Subcutaneous adipose tissue (tissue), 4 donors: ENCODE measurements around the gene MOSMO. TPM values are rescaled to one million over a fixed set of nuclear protein-coding genes. Genes with fewer than 3 reads are reported as not detected.

Experiments used
- total RNA-seq, 4 donors: library from RNA; depleted of rRNA; stranded (reverse); fragments of >200 nt; gene quantifications; one replicate each; pipeline ENCODE4 v1.1.0, GENCODE V29; 2016
- TF ChIP-seq, protein P1 (sequence below): fragments of 450-650 bp; IDR thresholded peaks from one replicate; pipeline ENCODE4 v1.5.1; 2016; ENCODE audit warnings: low read depth, mild to moderate bottlenecking, control low read depth, antibody characterized with exemption, moderate library complexity

MOSMO gene
- total RNA-seq, 4 donors from 2014 or later, result 15.3 to 33.4 (median 23.8) TPM

GRCh38 chr16:22086440-22086839, 78.5 kb downstream of the MOSMO start:
- TF ChIP-seq, protein P1, sequence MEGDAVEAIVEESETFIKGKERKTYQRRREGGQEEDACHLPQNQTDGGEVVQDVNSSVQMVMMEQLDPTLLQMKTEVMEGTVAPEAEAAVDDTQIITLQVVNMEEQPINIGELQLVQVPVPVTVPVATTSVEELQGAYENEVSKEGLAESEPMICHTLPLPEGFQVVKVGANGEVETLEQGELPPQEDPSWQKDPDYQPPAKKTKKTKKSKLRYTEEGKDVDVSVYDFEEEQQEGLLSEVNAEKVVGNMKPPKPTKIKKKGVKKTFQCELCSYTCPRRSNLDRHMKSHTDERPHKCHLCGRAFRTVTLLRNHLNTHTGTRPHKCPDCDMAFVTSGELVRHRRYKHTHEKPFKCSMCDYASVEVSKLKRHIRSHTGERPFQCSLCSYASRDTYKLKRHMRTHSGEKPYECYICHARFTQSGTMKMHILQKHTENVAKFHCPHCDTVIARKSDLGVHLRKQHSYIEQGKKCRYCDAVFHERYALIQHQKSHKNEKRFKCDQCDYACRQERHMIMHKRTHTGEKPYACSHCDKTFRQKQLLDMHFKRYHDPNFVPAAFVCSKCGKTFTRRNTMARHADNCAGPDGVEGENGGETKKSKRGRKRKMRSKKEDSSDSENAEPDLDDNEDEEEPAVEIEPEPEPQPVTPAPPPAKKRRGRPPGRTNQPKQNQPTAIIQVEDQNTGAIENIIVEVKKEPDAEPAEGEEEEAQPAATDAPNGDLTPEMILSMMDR, result no peak

- TF ChIP-seq, protein P1, result no peak
Observed at GRCh38 chr16:22088642-22089041, 80.7 kb downstream of the MOSMO start.

DNA sequence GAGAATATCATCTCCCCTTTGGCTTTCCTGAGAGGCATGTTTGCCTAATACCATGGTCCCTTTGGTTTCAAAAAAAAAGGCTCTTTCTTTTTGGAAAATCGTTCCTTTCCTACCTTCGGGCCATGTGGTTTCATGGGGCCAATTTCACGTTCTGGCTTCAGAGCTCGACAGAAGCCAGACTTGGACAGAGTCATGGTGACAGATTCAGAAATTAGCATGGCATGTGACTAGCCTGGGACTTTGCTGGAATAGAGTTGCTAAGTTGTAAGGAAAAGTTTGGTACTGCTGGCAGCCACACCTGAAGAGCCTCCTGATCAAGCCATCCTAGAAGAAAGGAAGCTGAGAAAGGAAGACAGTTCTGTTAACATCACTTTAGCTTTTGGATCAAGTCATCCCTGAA, 82.0 kb downstream of the MOSMO start:
- TF ChIP-seq, protein P1, result no peak

DNA sequence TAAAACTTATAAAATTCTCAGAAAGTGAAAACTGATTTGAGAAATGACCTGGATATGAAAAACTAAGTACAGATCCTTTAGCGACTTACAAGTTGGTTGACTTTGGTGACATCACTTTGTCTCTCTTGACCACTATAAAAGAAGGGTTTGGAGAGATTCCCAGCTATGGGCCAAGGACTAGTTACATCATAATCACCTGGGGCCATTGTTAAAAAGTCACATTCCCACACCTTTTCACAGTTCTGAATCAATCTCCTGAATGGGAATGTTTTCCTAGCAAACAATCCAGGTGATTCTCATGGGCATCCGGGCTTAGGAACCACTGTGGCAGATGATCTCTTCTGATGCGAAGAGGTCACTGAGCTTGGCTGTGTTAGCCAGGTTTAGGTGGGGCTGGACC, 83.8 kb downstream of the MOSMO start:
- TF ChIP-seq, protein P1, result no peak

DNA sequence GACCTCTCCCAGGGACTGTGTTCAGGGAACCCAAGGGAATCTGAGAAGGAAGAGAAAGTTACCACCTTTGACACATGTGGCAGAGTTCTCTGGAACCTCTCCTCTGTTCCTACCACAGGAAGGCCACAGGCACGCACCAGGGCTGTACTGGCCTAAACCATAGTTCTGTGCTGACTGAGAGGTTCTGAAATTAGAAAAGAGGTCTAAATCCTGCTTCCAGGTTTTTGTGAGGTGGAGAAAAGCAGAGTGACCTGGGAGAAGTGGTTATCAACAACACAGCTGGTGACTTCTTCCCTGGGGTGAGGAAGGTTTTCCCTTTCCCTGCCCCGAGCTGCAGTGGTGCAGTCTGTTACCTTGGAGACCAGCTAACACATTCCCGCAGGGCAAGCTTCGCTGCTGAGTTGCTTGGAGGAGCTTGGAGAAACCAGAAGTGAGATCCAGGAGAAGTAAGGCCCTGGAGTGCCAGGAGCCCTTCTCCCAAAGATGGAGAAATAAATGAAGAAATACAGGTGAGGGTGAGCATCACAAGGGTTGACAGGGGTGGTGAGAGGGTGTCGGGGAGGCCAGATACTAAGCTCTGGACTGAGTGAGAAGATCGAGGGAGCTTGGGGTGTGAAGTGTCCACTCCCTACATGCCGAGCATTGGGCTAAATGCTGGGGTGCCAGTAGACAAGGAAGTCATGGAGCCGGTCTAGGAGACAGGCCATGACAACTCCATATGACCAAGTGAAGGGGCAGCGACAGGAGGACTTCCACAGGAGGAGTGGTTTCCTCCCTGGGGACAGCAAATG, 84.4 kb downstream of the MOSMO start, which contains the start of gene VWA3A:
Gene VWA3A, plus strand, starts transcription at position 399 of the 791 bp plus-strand sequence. Its CDS starts 97 bp downstream, at position 496.
- TF ChIP-seq, protein P1, result no peak

- TF ChIP-seq, protein P1, result no peak
Observed at GRCh38 chr16:22093331-22093730, 85.4 kb downstream of the MOSMO start.

- TF ChIP-seq, protein P1, result no peak
Observed at GRCh38 chr16:22093996-22094395, 86.1 kb downstream of the MOSMO start.
